B cell (primary cell): Measurements from ENCODE around the gene STAG2. TPM values are rescaled to one million over a fixed set of nuclear protein-coding genes. Genes with fewer than 3 reads are reported as not detected.

Experiments
- ATAC-seq: fragments of 200-7000 bp; cut with Tn5 transposase; one replicate; pipeline ENCODE4 v1.10.0; 2021; ENCODE audit warnings: low read depth, mild to moderate bottlenecking, moderate number of reproducible peaks, moderate library complexity
- CTCF ChIA-PET: fragments of 350-600 bp; sonication (Branson Sonifier 250); formaldehyde crosslinking; loops from one replicate; lab custom pipeline; 2021; ENCODE audit warnings: antibody characterized with exemption, inconsistent platforms; lab: Charles Lee
- POLR2A ChIA-PET: fragments of 350-600 bp; sonication (Branson Sonifier 250); formaldehyde crosslinking; loops from one replicate; lab custom pipeline; 2021; ENCODE audit warnings: antibody characterized with exemption; lab: Charles Lee
- DNase-seq: peaks from one replicate; pipeline ENCODE4 v3.0.0; 2013
- H2AFZ ChIP-seq: 2 replicates; pipeline ENCODE4 v1.6.1; 2012; ENCODE audit warnings: mild to moderate bottlenecking, low read depth, low read length; ENCODE audit not compliant: insufficient read depth, poor library complexity, severe bottlenecking
- H3K27ac ChIP-seq, 2 donors: 1 replicate in 1 of 2; 2 replicates in 1 of 2; pipeline ENCODE4 v1.5.1; 2012 to 2013; ENCODE audit warnings: low read length in 2 of 2, mild to moderate bottlenecking in 2 of 2, moderate library complexity in 1 of 2
- H3K27me3 ChIP-seq, 4 experiments: fragments of 200-600 bp in 1 of 4; sonication (generic) in 1 of 4; replicated peaks in 1 of 4; 1 replicate in 2 of 4; 2 replicates in 2 of 4; pipeline versions ENCODE4 v1.6.1 to v1.7.0; 2013 to 2016; ENCODE audit warnings: low read length in 3 of 4, mild to moderate bottlenecking in 2 of 4, mixed read lengths in 1 of 4, moderate library complexity in 1 of 4; ENCODE audit not compliant: insufficient read depth in 4 of 4, control insufficient read depth in 3 of 4; ENCODE audit errors: control extremely low read depth in 1 of 4
- H3K36me3 ChIP-seq, 2 experiments: replicated peaks in 1 of 2; 1 replicate in 1 of 2; 2 replicates in 1 of 2; pipeline versions ENCODE4 v1.6.1 to v1.7.1; 2013; ENCODE audit warnings: low read length in 1 of 2; ENCODE audit not compliant: insufficient read depth in 2 of 2, control insufficient read depth in 1 of 2; ENCODE audit errors: control extremely low read depth in 1 of 2, extremely low read depth in 1 of 2
- H3K4me1 ChIP-seq, 2 donors: fragments of 200-600 bp in 1 of 2; sonication (generic) in 1 of 2; 1 replicate in 1 of 2; 2 replicates in 1 of 2; pipeline versions ENCODE4 v1.5.1 to v1.6.1; 2013 to 2017; ENCODE audit warnings: low read length in 2 of 2; ENCODE audit not compliant: control insufficient read depth in 2 of 2, insufficient read depth in 2 of 2
- H3K4me2 ChIP-seq: replicated peaks from 2 replicates; pipeline ENCODE3; 2012; ENCODE audit warnings: mild to moderate bottlenecking, low read depth, low read length; ENCODE audit not compliant: poor library complexity, severe bottlenecking
- H3K4me3 ChIP-seq, 5 experiments: fragments of 200-600 bp in 1 of 5; sonication (generic) in 1 of 5; 1 replicate in 3 of 5; 2 replicates in 2 of 5; pipeline versions ENCODE4 v1.5.1 to v1.7.0; 2011 to 2016; ENCODE audit warnings: low read length in 4 of 5, mild to moderate bottlenecking in 4 of 5, low read depth in 2 of 5, control low read depth in 1 of 5, moderate library complexity in 1 of 5; ENCODE audit not compliant: insufficient read depth in 1 of 5; ENCODE audit errors: control extremely low read depth in 1 of 5, extremely low read depth in 1 of 5
- H3K79me2 ChIP-seq: fragments of 200-600 bp; sonication (generic); one replicate; pipeline ENCODE4 v1.6.0; 2016; ENCODE audit warnings: low read length; ENCODE audit not compliant: control insufficient read depth, insufficient read depth
- H3K9ac ChIP-seq: fragments of 200-600 bp; sonication (generic); 2 replicates; pipeline ENCODE4 v1.6.1; 2017; ENCODE audit warnings: mild to moderate bottlenecking, low read length, moderate library complexity
- H3K9me3 ChIP-seq, 3 donors: one replicate each; pipeline versions ENCODE4 v1.6.1 to v1.7.1; 2013; ENCODE audit warnings: low read length in 2 of 3; ENCODE audit not compliant: control insufficient read depth in 2 of 3, insufficient read depth in 1 of 3; ENCODE audit errors: control extremely low read depth in 1 of 3
- H4K20me1 ChIP-seq: 2 replicates; pipeline ENCODE4 v1.6.0; 2012; ENCODE audit warnings: mild to moderate bottlenecking, low read length; ENCODE audit not compliant: insufficient read depth, control insufficient read depth, poor library complexity, severe bottlenecking
- H3K27ac Mint-ChIP-seq: one replicate; pipeline ENCODE4 v1.8.0; 2021; ENCODE audit warnings: mixed read lengths
- H3K27me3 Mint-ChIP-seq: one replicate; pipeline ENCODE4 v1.8.0; 2021; ENCODE audit warnings: mixed read lengths
- H3K4me1 Mint-ChIP-seq: one replicate; pipeline ENCODE4 v1.8.0; 2021; ENCODE audit warnings: mixed read lengths
- H3K4me3 Mint-ChIP-seq: one replicate; pipeline ENCODE4 v1.8.0; 2021; ENCODE audit warnings: mixed read lengths
- H3K9me3 Mint-ChIP-seq: one replicate; pipeline ENCODE4 v1.8.0; 2022; ENCODE audit warnings: mixed read lengths; ENCODE audit not compliant: insufficient read depth
- CTCF ChIP-seq: fragments of 200-600 bp; IDR thresholded peaks from one replicate; pipeline ENCODE4 v1.8.0; 2022; ENCODE audit warnings: antibody characterized with exemption, mild to moderate bottlenecking
- EZH2 ChIP-seq: IDR thresholded peaks from 2 replicates; pipeline ENCODE4 v1.6.1; 2012; ENCODE audit warnings: borderline replicate concordance, low read depth, mild to moderate bottlenecking, moderate library complexity, low read length; ENCODE audit not compliant: insufficient read depth, poor library complexity, severe bottlenecking
- WGBS: methylation state at CpG from one replicate; pipeline ENCODE4 v1.1.5; 2013; ENCODE audit warnings: missing lambda C conversion rate; ENCODE audit not compliant: insufficient coverage; 5-methylcytosine and 5-hydroxymethylcytosine counted together
- intact Hi-C: fragments of 100-400 bp; cut with micrococcal nuclease; formaldehyde crosslinking; loops from one replicate; pipeline ENCODE4 v1.10.0; 2022
- polyA plus RNA-seq: library from polyadenylated mRNA; depleted of rRNA; stranded (reverse); fragments of >200 nt; gene quantifications from 2 replicates; pipeline ENCODE4 v1.2.3, GENCODE V29; 2012
- total RNA-seq, 2 donors: library from RNA; stranded (reverse); fragments of 120-200 nt in 1 of 2; gene quantifications; 1 replicate in 1 of 2; 2 replicates in 1 of 2; pipeline versions ENCODE4 v1.2.3 to v1.2.4, GENCODE V29; 2013 to 2022

STAG2 gene
- total and polyA plus RNA-seq, 2 donors (not counting 1 experiment from before 2014, with no cell fraction given): 15.3 to 117 TPM

GRCh38 chrX:123983240-123983639 is 21.7 kb downstream of the STAG2 start:
- Histone ChIP-seq H3K27ac (no peak overlapping the region), H3K79me2 (peaks cover 84% of the 10 kb centered on the region), H3K9ac (no peak overlapping the region), H3K9me3 (no peaks in the 10 kb centered on the region), H3K27me3 (no peaks in the 10 kb centered on the region), H3K36me3 (no peaks in the 10 kb centered on the region), H3K4me3 (no peak overlapping the region), H4K20me1 (peaks cover 27% of the 10 kb centered on the region), H2AFZ (no peak overlapping the region), H3K4me1 (peaks cover 17 to 28% of the 10 kb centered on the region in 2 donors), H3K4me2 (peak overlapping the region; percentile 35)
- intact Hi-C loops: no loop called here
- no peaks in the 10 kb centered on the region for H3K9me3 Mint-ChIP-seq
- ChIA-PET POLR2A (interaction anchor here (0.7 kb wide), 1 partner anchor 133 kb away, joined by 6 read pairs; no protein-coding TSS in a partner anchor), CTCF (interaction anchor here (0.7 kb wide), 1 partner anchor 20 kb away, joined by 3 read pairs; no protein-coding TSS in a partner anchor)
- H3K4me3 Mint-ChIP-seq: peak overlapping the region; percentile 52
- ATAC-seq (no peak), DNase-seq (no peak)
- H3K27ac Mint-ChIP-seq: no peak overlapping the region
- no CpG with 5 or more reads among the region's 3 CpGs for WGBS
- no peaks in the 10 kb centered on the region for H3K27me3 Mint-ChIP-seq
- H3K4me1 Mint-ChIP-seq: peaks cover 61% of the 10 kb centered on the region
- TF ChIP-seq EZH2 (no peak), CTCF (no peak)

GRCh38 chrX:123986377-123986776 is 24.9 kb downstream of the STAG2 start:
- H2AFZ ChIP-seq: no peak overlapping the region
- no peak overlapping the region for H3K4me3 Mint-ChIP-seq
- intact Hi-C loops: no loop called here
- H3K9me3 Mint-ChIP-seq: no peaks in the 10 kb centered on the region
- ChIA-PET CTCF (no interaction called here), POLR2A (no interaction called here)
- H3K27ac ChIP-seq: peak overlapping the region in 1 of 2 donors; percentile 33
- H3K27me3 Mint-ChIP-seq: no peaks in the 10 kb centered on the region
- no peak overlapping the region for H3K4me3 ChIP-seq
- H4K20me1 ChIP-seq: peaks cover 10% of the 10 kb centered on the region
- H3K9me3 ChIP-seq: peaks cover 0 to 3% (median 0%) of the 10 kb centered on the region in 3 donors
- H3K36me3 ChIP-seq: peaks cover 0 to 2% of the 10 kb centered on the region in 2 experiments
- no CpG with 5 or more reads among the region's 2 CpGs for WGBS
- no peak overlapping the region for H3K9ac ChIP-seq
- no peak overlapping the region for H3K27ac Mint-ChIP-seq
- H3K27me3 ChIP-seq: no peaks in the 10 kb centered on the region
- H3K4me1 Mint-ChIP-seq: peaks cover 63% of the 10 kb centered on the region
- H3K79me2 ChIP-seq: peaks cover 86% of the 10 kb centered on the region
- no peak overlapping the region for H3K4me2 ChIP-seq
- TF ChIP-seq EZH2: no peak
- no peak for DNase-seq
- H3K4me1 ChIP-seq: peaks cover 14 to 19% of the 10 kb centered on the region in 2 donors
- ATAC-seq: no peak
